ENCODE measurements around the gene SPHKAP.

The SPHKAP gene

GRCh38 chr2:228015741-228016140 lies 165.7 kb downstream of the SPHKAP start:
- H3K4me3 ChIP-seq (ENCODE audit: low read length) = no peak overlapping the region
- no peak for DNase-seq (ENCODE audit: low read depth)
- no peak for TF ChIP-seq CTCF (conservative IDR thresholded peaks at IDR 0.05; ENCODE audit: low read depth, low read length)

- DNase-seq (ENCODE audit: low read depth) = no peak
- TF ChIP-seq CTCF (conservative IDR thresholded peaks at IDR 0.05; ENCODE audit: low read depth, low read length) = no peak
- no peak overlapping the region for H3K4me3 ChIP-seq (ENCODE audit: low read length)
Measured at GRCh38 chr2:227996366-227996765, 185.1 kb downstream of the SPHKAP start.

- no peak for DNase-seq (ENCODE audit: low read depth)
- no peak for TF ChIP-seq CTCF (conservative IDR thresholded peaks at IDR 0.05; ENCODE audit: low read depth, low read length)
Measured at GRCh38 chr2:227990937-227991336, 190.6 kb downstream of the SPHKAP start.

GRCh38 chr2:227973241-227973640 lies 208.2 kb downstream of the SPHKAP start:
- no peak for DNase-seq (ENCODE audit: low read depth)
- H3K4me3 ChIP-seq (ENCODE audit: low read length) = no peak overlapping the region
- TF ChIP-seq CTCF (conservative IDR thresholded peaks at IDR 0.05; ENCODE audit: low read depth, low read length) = no peak

More at GRCh38 chr2:227990937-227991336, 190.6 kb downstream of the SPHKAP start:
- no peak overlapping the region for H3K4me3 ChIP-seq (ENCODE audit: low read length)

- H3K4me3 ChIP-seq (ENCODE audit: low read length) = no peak overlapping the region
- TF ChIP-seq CTCF (conservative IDR thresholded peaks at IDR 0.05; ENCODE audit: low read depth, low read length) = no peak
Measured at GRCh38 chr2:227971619-227972230, 209.8 kb downstream of the SPHKAP start.

GRCh38 chr2:227960317-227960716 lies 221.2 kb downstream of the SPHKAP start:
- no peak overlapping the region for H3K4me3 ChIP-seq (ENCODE audit: low read length)
- TF ChIP-seq CTCF (conservative IDR thresholded peaks at IDR 0.05; ENCODE audit: low read depth, low read length) = no peak
- no peak for DNase-seq (ENCODE audit: low read depth)

More at GRCh38 chr2:227971619-227972230, 209.8 kb downstream of the SPHKAP start:
- no peak for DNase-seq (ENCODE audit: low read depth)

- no peak overlapping the region for H3K4me3 ChIP-seq (ENCODE audit: low read length)
- TF ChIP-seq CTCF (conservative IDR thresholded peaks at IDR 0.05; ENCODE audit: low read depth, low read length) = no peak
- DNase-seq (ENCODE audit: low read depth) = no peak
Measured at GRCh38 chr2:227942965-227943364, 238.5 kb downstream of the SPHKAP start.
